Lower lobe of right lung (tissue), 2 donors: ENCODE data around the gene NRXN3. TPM values are rescaled to one million over a fixed set of nuclear protein-coding genes. Genes with fewer than 3 reads are reported as not detected.

Experiments
- ATAC-seq, 2 donors: fragments of 200-7000 bp; cut with Tn5 transposase; one replicate each; pipeline ENCODE4 v1.9.1; 2020 to 2022; ENCODE audit warnings: mild to moderate bottlenecking in 2 of 2, moderate library complexity in 2 of 2
- DNase-seq: peaks from one replicate; pipeline ENCODE4 v3.0.0-alpha.2; 2020
- H3K27ac ChIP-seq: fragments of 200-600 bp; one replicate; pipeline ENCODE4 v1.8.0; 2022
- H3K27me3 ChIP-seq: fragments of 200-600 bp; one replicate; pipeline ENCODE4 v1.8.0; 2022; ENCODE audit warnings: low read depth
- H3K36me3 ChIP-seq: fragments of 200-600 bp; one replicate; pipeline ENCODE4 v1.8.0; 2022; ENCODE audit warnings: mild to moderate bottlenecking
- H3K4me1 ChIP-seq: fragments of 200-600 bp; one replicate; pipeline ENCODE4 v1.8.0; 2022
- H3K4me3 ChIP-seq: fragments of 200-600 bp; one replicate; pipeline ENCODE4 v1.8.0; 2022; ENCODE audit warnings: mild to moderate bottlenecking
- H3K9me3 ChIP-seq: fragments of 200-600 bp; one replicate; pipeline ENCODE4 v1.8.0; 2022
- intact Hi-C: fragments of 100-400 bp; cut with DNase I; formaldehyde crosslinking; loops from one replicate; pipeline ENCODE4 v1.11.0; 2022
- total RNA-seq: library from RNA; stranded (reverse); fragmentation: NEBNext Ultra II Directional; extraction: Animal tissue kit (Norgen Biotek cat#: 25700); gene quantifications from one replicate; pipeline ENCODE4 v1.2.1, GENCODE V29; 2021
- TF ChIP-seq, protein P1 (sequence below): fragments of 200-600 bp; IDR thresholded peaks from one replicate; pipeline ENCODE4 v1.8.0; 2022; ENCODE audit warnings: antibody characterized with exemption, mild to moderate bottlenecking
- donor health status: DM: no; HTN: yes; CAD: no; lungs with severe emphysema.

NRXN3 gene
- total RNA-seq, 1 donor from 2014 or later: 9.0 TPM

GRCh38 chr14:78593949-78594348 is 423.8 kb downstream of the NRXN3 start:
- Histone ChIP-seq H3K4me1 (no peaks in the 10 kb centered on the region), H3K27me3 (no peaks in the 10 kb centered on the region), H3K4me3 (no peak overlapping the region), H3K36me3 (no peaks in the 10 kb centered on the region), H3K9me3 (no peaks in the 10 kb centered on the region), H3K27ac (no peak overlapping the region)
- intact Hi-C loops: no loop called here
- TF ChIP-seq, protein P1, sequence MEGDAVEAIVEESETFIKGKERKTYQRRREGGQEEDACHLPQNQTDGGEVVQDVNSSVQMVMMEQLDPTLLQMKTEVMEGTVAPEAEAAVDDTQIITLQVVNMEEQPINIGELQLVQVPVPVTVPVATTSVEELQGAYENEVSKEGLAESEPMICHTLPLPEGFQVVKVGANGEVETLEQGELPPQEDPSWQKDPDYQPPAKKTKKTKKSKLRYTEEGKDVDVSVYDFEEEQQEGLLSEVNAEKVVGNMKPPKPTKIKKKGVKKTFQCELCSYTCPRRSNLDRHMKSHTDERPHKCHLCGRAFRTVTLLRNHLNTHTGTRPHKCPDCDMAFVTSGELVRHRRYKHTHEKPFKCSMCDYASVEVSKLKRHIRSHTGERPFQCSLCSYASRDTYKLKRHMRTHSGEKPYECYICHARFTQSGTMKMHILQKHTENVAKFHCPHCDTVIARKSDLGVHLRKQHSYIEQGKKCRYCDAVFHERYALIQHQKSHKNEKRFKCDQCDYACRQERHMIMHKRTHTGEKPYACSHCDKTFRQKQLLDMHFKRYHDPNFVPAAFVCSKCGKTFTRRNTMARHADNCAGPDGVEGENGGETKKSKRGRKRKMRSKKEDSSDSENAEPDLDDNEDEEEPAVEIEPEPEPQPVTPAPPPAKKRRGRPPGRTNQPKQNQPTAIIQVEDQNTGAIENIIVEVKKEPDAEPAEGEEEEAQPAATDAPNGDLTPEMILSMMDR: no peak
- ATAC-seq (no peak), DNase-seq (no peak)

DNA sequence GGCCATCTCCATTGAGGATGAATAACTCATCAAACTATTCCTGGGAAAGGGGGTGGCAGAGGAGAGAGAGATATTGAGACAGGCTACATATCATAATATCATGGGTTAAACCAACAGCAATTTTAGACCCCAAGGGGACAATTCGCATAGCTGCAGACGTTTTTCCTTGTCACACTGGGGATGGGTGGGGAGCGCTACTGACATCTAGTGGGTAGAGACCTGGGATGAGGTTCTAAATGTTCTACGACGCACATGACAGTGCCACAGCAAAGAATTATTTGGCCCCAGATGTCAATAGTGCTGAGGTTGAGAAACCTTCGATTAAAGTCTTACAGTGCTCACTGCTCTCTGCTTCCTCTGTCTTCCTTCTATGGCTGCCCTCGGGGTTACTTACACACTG is 425.6 kb downstream of the NRXN3 start:
- intact Hi-C loops: no loop called here
- no peaks in the 10 kb centered on the region for H3K36me3 ChIP-seq
- no peak overlapping the region for H3K4me3 ChIP-seq
- no peak overlapping the region for H3K27ac ChIP-seq
- TF ChIP-seq, protein P1: no peak
- DNase-seq (no peak), ATAC-seq (no peak)
- H3K4me1 ChIP-seq: no peaks in the 10 kb centered on the region
- H3K9me3 ChIP-seq: no peaks in the 10 kb centered on the region
- H3K27me3 ChIP-seq: no peaks in the 10 kb centered on the region

DNA sequence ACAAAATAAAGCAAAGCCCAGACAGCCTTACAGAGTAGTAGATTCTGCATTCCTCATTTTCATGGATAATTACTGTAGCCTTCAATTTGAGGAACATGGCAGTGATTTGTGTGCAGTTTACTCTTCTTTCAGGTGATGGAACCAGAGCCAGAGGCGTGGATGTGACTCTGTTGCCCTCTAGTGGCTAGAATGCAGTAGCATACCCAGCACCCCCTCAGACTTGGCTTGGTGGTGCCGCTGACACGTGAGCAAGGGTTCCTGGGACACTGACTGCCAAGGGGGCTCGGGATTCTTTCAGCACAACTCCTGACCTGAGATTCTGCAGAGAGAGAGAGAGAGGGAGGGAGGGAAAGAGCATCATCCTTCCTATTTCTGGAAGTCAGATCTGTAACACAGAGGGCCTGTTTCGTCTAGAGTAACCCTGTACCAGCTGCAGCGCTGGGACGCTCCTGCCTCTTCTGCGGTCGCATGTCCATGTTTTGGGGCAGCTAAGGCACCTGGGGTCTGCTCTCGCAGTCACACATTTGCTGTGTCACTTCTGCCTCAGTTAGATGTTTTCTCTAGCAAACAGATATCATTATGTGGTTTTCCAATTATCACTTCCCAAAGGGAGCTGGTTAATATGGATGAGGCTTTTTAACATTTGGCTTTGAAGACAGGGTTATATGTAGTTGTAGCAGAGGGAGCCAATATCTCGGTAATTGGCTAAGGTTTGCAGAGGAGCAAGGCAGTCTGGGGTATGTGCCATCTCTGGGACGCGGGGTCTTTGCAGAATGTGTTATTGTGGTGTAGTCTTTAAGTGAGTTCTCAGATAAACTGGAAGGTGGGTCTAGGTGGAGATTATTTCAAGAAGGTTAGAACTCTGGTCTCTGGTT is 428.1 kb downstream of the NRXN3 start:
- no peaks in the 10 kb centered on the region for H3K4me1 ChIP-seq
- no peaks in the 10 kb centered on the region for H3K9me3 ChIP-seq
- no peaks in the 10 kb centered on the region for H3K27me3 ChIP-seq
- TF ChIP-seq, protein P1: peak; percentile 87
- H3K27ac ChIP-seq: no peak overlapping the region
- intact Hi-C loops: no loop called here
- peak; percentile 43 for DNase-seq
- no peak overlapping the region for H3K4me3 ChIP-seq
- no peaks in the 10 kb centered on the region for H3K36me3 ChIP-seq
- ATAC-seq: peak; percentile 85 to 87

DNA sequence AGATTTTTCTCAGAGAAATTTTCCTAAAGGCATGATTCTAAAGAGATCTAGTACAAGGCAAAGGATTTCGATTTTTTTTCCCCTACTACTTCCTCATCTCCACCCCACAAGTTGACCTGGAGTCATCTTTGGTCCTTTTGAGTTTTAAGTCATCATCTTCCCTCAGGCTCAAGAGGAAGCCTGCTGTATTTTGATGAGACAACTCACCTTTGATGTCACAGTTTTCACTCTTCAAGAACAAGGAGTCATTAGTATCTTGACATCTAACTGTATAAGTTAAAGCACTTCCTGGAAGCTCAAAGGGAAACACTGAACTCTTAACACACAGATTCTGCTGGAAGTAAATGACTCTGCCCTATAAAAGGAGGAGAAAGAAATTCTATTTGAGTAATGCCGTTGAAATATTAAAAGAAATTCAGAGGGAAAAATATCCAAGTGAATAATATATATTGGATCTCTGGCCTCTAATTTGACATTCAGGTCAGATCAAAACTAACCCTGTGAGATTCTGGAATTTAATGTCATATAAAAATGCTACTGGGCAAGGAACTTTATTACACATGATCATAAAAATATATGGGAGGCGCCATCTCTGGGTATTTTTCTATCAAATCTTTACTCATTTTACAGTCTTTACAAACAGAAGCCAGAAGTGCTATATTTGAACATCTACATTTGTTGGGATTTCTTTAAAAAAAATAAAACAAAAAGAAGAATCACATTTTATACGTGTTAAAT is 435.0 kb downstream of the NRXN3 start:
- TF ChIP-seq, protein P1: no peak
- ATAC-seq (no peak), DNase-seq (no peak)
- H3K36me3 ChIP-seq: no peaks in the 10 kb centered on the region
- H3K4me3 ChIP-seq: no peak overlapping the region
- no peak overlapping the region for H3K27ac ChIP-seq
- no peaks in the 10 kb centered on the region for H3K27me3 ChIP-seq
- intact Hi-C loops: no loop called here
- no peaks in the 10 kb centered on the region for H3K4me1 ChIP-seq
- no peaks in the 10 kb centered on the region for H3K9me3 ChIP-seq

DNA sequence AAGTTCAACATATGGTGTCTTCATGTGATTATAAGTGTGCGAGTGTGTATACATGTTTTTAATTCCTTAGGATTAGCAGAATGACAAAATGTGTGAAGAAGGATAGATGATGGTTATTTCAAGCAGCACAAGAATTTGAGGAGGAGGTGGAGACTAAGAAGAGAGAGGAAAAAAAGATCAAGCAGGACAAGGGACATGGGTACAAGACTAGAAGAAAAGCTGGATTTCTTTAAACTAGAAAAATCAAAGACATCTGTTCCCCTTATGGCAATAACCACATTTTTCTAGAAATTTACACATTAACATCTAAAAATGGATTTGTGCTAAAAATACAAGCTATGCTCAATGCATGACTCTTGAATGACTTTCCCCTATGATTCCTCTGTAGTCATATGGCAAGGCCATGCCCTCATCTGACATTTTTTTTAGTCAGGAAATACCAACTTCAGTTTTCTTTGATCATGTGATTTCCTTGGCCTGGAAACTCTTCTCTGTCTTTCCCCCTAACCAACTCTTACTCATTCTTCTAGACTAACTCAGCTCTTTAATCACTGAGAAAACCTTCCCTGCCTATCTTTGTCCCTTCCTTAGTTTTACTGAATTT is 435.8 kb downstream of the NRXN3 start:
- TF ChIP-seq, protein P1: no peak
- intact Hi-C loops: no loop called here
- H3K4me1 ChIP-seq: no peaks in the 10 kb centered on the region
- no peaks in the 10 kb centered on the region for H3K9me3 ChIP-seq
- H3K4me3 ChIP-seq: no peak overlapping the region
- DNase-seq (no peak), ATAC-seq (no peak)
- H3K27ac ChIP-seq: no peak overlapping the region
- H3K27me3 ChIP-seq: no peaks in the 10 kb centered on the region
- no peaks in the 10 kb centered on the region for H3K36me3 ChIP-seq
